Ascending aorta (tissue), 2 donors: ENCODE data around the gene NLRC5. TPM values are rescaled to one million over a fixed set of nuclear protein-coding genes. Genes with fewer than 3 reads are reported as not detected.

Experiments
- DNase-seq, 2 donors: peaks; one replicate each; pipeline ENCODE4 v3.0.0-alpha.2; 2019; ENCODE audit warnings: low spot score in 2 of 2
- H3K27ac ChIP-seq, 2 donors: fragments of 200-600 bp; sonication (generic); one replicate each; pipeline ENCODE4 v1.5.1; 2016 to 2017; ENCODE audit warnings: mild to moderate bottlenecking in 1 of 2
- H3K27me3 ChIP-seq: fragments of 200-600 bp; sonication (generic); one replicate; pipeline ENCODE4 v1.5.1; 2017
- H3K36me3 ChIP-seq, 2 donors: fragments of 200-600 bp; sonication (generic); one replicate each; pipeline ENCODE4 v1.5.1; 2016
- H3K4me1 ChIP-seq, 2 donors: fragments of 200-600 bp; sonication (generic); one replicate each; pipeline ENCODE4 v1.5.1; 2016 to 2017; ENCODE audit warnings: mild to moderate bottlenecking in 1 of 2
- H3K4me3 ChIP-seq, 2 donors: fragments of 200-600 bp; sonication (generic); one replicate each; pipeline ENCODE4 v1.5.1; 2016 to 2017; ENCODE audit warnings: mild to moderate bottlenecking in 1 of 2
- H3K9me3 ChIP-seq, 2 donors: fragments of 200-600 bp; sonication (generic); one replicate each; pipeline ENCODE4 v1.5.1; 2016
- intact Hi-C: fragments of 100-400 bp; cut with DNase I; formaldehyde crosslinking; loops from one replicate; pipeline ENCODE4 v1.15.1; 2023
- total RNA-seq: library from RNA; depleted of rRNA; stranded (reverse); fragments of >200 nt; gene quantifications from one replicate; pipeline ENCODE4 v1.1.0, GENCODE V29; 2016
- TF ChIP-seq, protein P1 (sequence below), 3 experiments: fragments of 200-600 bp in 2 of 3; fragments of 450-650 bp in 1 of 3; sonication (generic) in 2 of 3; IDR thresholded peaks; one replicate each; pipeline ENCODE4 v1.5.1; 2016 to 2019; ENCODE audit warnings: antibody characterized with exemption in 3 of 3, mild to moderate bottlenecking in 1 of 3, moderate library complexity in 1 of 3

NLRC5 gene
- total RNA-seq, 1 donor from 2014 or later: 46.7 TPM

DNA sequence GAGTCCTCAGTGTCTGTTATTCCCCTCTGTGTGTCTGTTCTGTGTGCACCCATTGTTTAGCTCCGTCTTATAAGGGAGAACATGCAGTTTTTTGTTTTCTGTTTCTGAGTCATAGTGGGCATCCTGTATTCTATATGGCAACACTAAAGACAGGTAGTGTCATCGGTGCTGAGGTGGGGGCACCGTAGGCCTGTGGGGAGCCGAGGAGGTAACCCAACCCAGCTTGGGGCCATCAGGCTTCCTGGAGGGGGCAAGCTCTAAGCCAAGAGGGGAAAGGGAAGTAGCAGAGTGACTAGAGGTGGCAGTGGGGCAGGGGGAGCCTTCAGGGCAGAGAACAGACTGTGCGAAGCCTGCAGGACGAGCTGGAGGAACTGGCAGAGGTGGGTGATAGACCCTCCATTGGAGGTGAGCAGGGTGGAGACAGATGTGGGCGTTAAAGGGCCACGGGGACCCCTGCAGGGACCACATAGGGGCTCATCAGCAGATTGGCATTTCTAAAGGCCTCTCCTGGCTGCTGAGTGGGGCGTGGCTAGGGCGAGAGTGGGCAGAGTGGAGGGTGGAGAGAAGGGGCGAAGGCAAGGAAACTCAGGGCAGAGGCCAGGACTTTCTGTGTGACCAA is 139.5 kb downstream of the NLRC5 start:
- TF ChIP-seq, protein P1, sequence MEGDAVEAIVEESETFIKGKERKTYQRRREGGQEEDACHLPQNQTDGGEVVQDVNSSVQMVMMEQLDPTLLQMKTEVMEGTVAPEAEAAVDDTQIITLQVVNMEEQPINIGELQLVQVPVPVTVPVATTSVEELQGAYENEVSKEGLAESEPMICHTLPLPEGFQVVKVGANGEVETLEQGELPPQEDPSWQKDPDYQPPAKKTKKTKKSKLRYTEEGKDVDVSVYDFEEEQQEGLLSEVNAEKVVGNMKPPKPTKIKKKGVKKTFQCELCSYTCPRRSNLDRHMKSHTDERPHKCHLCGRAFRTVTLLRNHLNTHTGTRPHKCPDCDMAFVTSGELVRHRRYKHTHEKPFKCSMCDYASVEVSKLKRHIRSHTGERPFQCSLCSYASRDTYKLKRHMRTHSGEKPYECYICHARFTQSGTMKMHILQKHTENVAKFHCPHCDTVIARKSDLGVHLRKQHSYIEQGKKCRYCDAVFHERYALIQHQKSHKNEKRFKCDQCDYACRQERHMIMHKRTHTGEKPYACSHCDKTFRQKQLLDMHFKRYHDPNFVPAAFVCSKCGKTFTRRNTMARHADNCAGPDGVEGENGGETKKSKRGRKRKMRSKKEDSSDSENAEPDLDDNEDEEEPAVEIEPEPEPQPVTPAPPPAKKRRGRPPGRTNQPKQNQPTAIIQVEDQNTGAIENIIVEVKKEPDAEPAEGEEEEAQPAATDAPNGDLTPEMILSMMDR (IDR thresholded peaks at IDR 0.05): no peak
- Histone ChIP-seq H3K36me3 (peaks cover 6 to 18% of the 10 kb centered on the region in 2 donors), H3K4me3 (no peak overlapping the region), H3K27ac (no peak overlapping the region), H3K27me3 (no peaks in the 10 kb centered on the region), H3K9me3 (no peaks in the 10 kb centered on the region), H3K4me1 (no peaks in the 10 kb centered on the region)
- intact Hi-C loops: no loop called here
- no peak for DNase-seq

DNA sequence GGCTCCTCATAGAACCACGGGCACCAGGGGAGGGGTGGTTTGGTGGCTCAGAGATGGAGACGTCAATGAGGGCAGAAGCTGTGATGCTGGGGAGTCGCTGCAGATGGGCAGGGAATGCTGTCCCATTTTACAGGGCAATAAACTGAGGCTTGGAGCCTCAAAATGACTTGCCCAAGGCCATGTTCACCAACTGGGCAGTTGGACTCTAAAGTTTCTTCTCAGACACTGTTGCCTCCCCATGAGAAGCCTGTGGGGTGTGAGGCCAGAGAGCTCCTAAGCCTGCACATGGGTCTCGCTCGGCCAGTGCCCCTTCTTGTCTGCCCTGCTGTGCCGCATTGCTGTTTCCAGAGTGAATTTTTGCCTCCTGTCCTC is 141.6 kb downstream of the NLRC5 start:
- no peaks in the 10 kb centered on the region for H3K9me3 ChIP-seq
- no peak overlapping the region for H3K27ac ChIP-seq
- H3K4me1 ChIP-seq: no peaks in the 10 kb centered on the region
- H3K27me3 ChIP-seq: no peaks in the 10 kb centered on the region
- no peak for DNase-seq
- TF ChIP-seq, protein P1 (IDR thresholded peaks at IDR 0.05): no peak
- no peak overlapping the region for H3K4me3 ChIP-seq
- peaks cover 3 to 18% of the 10 kb centered on the region in 2 donors for H3K36me3 ChIP-seq
- intact Hi-C loops: no loop called here

DNA sequence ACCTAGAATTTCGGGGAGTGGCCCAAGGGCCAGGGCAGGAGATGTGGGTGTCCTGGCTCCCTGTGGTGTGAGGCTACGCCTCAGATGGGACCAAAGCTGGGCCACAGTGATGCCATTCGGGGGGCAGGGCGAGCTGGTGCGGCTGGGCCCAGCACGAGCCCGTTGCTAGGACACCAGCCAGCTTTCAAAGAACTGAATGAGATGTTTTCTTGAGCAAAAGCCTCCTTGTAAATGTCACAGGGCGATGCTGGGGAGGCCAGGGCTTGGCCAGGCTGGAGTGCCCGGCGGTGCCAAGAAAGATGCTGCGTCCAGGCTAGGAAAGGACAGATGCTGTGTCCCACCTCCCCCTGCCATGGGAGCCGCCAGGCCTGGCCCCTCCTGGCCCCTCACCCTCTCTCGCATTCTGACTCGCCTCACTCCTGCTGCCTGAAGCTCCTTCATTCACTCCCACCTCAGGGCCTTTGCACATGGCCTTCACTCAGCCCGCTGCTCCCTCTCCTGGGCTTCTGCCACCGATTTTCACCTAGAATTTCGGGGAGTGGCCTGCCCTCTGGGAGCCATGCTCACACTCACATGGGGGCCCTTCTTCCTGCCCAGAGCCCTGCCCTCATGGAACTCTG is 142.1 kb downstream of the NLRC5 start:
- H3K9me3 ChIP-seq: no peaks in the 10 kb centered on the region
- no peak overlapping the region for H3K4me3 ChIP-seq
- no peak overlapping the region for H3K27ac ChIP-seq
- no peaks in the 10 kb centered on the region for H3K27me3 ChIP-seq
- no peak for DNase-seq
- TF ChIP-seq, protein P1 (IDR thresholded peaks at IDR 0.05): no peak
- peaks cover 0 to 15% of the 10 kb centered on the region in 2 donors for H3K36me3 ChIP-seq
- intact Hi-C loops: no loop called here
- no peaks in the 10 kb centered on the region for H3K4me1 ChIP-seq

DNA sequence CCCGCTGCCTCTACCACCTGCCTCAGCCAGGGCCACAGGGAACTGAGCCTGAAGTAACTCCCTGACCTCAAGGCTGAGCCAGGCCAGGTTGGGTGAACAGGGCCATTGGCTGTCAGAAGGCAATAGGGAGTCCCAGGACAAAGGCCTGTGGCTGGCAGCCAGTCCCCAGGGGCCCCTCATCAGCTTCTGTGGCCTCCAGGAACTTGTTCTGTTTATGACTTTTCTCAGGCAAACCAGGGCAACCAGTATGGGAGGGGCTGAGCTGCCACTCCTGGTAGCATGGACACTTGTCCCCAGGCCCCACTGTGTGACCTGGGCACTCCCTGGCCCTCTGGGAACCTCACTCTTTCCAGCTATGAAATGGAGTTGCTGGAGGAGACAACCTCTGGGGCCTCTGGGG is 143.1 kb downstream of the NLRC5 start:
- Histone ChIP-seq H3K27ac (no peak overlapping the region), H3K27me3 (no peaks in the 10 kb centered on the region), H3K9me3 (no peaks in the 10 kb centered on the region), H3K36me3 (peaks cover 0 to 15% of the 10 kb centered on the region in 2 donors), H3K4me3 (no peak overlapping the region), H3K4me1 (no peaks in the 10 kb centered on the region)
- DNase-seq: no peak
- TF ChIP-seq, protein P1 (IDR thresholded peaks at IDR 0.05): no peak
- intact Hi-C loops: no loop called here

DNA sequence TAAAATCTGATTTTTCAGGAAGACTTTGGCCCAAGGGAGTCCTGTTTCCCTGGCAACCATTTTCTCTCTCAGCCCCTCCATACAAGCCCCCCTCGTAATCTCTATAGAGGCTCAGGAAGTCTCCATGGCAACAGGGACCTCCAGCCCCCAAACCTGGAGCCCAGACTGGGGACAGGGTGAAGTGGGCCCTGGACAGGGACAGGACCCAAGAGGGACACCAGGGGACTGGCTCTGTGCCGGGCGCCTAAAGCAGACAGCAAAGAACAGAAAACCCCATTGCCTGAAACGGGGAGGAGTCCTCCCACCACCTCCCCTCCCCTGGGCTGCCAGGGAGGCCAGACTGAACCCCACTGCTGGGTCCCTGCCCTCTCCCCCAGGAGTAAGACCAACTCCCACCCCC is 143.7 kb downstream of the NLRC5 start:
- TF ChIP-seq, protein P1 (IDR thresholded peaks at IDR 0.05): no peak
- no peak overlapping the region for H3K4me3 ChIP-seq
- no peaks in the 10 kb centered on the region for H3K27me3 ChIP-seq
- H3K9me3 ChIP-seq: no peaks in the 10 kb centered on the region
- no peaks in the 10 kb centered on the region for H3K4me1 ChIP-seq
- intact Hi-C loops: no loop called here
- peaks cover 0 to 10% of the 10 kb centered on the region in 2 donors for H3K36me3 ChIP-seq
- DNase-seq: no peak
- no peak overlapping the region for H3K27ac ChIP-seq

Other genes starting within 250 kb of the NLRC5 start
- not detected for gene SLC12A3, start 124.3 kb upstream of the NLRC5 start, total RNA-seq
- 108 TPM for gene HERPUD1, start 57.4 kb upstream of the NLRC5 start, total RNA-seq
- gene CETP, start 27.6 kb upstream of the NLRC5 start, total RNA-seq: not detected
- 36.6 TPM for gene CPNE2, start 103.0 kb downstream of the NLRC5 start, total RNA-seq
- 32.6 TPM for gene PSME3IP1, start 196.5 kb downstream of the NLRC5 start, total RNA-seq
- 29.3 TPM for gene RSPRY1, start 196.8 kb downstream of the NLRC5 start, total RNA-seq